GM12865 (cell line): Measurements from ENCODE around the gene STRN4.

Experiments used
- DNase-seq: peaks from one replicate; pipeline ENCODE4 v3.0.0; 2010; ENCODE audit warnings: low read depth
- H3K4me3 ChIP-seq: 2 replicates; pipeline ENCODE4 v1.5.1; 2011; ENCODE audit warnings: mild to moderate bottlenecking, low read depth, low read length, control low read depth
- TF ChIP-seq, protein P1 (sequence below): IDR thresholded peaks from 2 replicates; pipeline ENCODE4 v1.5.1; 2011; ENCODE audit warnings: low read length, control low read depth, low read depth, inconsistent platforms; ENCODE audit not compliant: insufficient read depth; ENCODE audit errors: missing control alignments

STRN4 gene, protein sequence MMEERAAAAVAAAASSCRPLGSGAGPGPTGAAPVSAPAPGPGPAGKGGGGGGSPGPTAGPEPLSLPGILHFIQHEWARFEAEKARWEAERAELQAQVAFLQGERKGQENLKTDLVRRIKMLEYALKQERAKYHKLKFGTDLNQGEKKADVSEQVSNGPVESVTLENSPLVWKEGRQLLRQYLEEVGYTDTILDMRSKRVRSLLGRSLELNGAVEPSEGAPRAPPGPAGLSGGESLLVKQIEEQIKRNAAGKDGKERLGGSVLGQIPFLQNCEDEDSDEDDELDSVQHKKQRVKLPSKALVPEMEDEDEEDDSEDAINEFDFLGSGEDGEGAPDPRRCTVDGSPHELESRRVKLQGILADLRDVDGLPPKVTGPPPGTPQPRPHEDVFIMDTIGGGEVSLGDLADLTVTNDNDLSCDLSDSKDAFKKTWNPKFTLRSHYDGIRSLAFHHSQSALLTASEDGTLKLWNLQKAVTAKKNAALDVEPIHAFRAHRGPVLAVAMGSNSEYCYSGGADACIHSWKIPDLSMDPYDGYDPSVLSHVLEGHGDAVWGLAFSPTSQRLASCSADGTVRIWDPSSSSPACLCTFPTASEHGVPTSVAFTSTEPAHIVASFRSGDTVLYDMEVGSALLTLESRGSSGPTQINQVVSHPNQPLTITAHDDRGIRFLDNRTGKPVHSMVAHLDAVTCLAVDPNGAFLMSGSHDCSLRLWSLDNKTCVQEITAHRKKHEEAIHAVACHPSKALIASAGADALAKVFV

DNA sequence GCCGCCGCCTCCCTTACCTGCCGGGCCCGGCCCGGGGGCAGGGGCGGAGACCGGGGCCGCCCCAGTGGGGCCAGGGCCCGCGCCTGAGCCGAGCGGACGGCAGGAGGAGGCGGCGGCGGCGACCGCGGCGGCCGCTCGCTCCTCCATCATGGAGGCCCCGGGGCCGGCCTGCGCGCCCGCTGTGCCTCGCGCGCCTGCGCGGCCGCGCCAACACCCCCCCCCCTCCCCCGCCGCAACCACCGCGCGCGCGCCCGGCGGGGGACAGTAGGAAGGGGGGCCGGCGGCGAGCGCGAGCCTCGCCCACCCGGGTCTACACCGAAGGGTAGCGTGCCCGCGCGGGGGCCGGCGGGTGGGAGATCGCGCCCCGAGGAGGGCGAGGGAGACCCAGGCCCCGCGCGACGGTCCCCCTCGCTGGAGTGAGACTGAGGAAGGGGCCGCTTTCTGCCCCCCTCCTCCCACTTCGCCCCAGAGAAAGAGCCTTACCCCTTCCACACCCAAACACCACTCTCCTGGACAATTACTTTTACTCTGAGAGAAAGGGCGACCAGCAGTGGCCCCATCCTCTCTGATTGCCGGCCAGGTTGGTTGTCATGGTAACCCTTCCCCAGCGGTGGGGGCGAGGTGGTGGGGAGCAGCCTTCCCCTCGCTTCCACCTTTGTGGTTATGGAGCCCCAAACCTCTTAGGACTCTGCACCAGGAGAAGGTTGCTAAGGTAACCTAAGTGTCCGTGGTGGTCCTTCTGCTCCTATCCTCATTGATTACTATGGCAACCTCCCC is at the start of gene STRN4:
Gene STRN4, minus strand, starts transcription at position 170 of the 777 bp plus-strand sequence. Its CDS starts 20 bp downstream, at position 150.
- TF ChIP-seq, protein P1, sequence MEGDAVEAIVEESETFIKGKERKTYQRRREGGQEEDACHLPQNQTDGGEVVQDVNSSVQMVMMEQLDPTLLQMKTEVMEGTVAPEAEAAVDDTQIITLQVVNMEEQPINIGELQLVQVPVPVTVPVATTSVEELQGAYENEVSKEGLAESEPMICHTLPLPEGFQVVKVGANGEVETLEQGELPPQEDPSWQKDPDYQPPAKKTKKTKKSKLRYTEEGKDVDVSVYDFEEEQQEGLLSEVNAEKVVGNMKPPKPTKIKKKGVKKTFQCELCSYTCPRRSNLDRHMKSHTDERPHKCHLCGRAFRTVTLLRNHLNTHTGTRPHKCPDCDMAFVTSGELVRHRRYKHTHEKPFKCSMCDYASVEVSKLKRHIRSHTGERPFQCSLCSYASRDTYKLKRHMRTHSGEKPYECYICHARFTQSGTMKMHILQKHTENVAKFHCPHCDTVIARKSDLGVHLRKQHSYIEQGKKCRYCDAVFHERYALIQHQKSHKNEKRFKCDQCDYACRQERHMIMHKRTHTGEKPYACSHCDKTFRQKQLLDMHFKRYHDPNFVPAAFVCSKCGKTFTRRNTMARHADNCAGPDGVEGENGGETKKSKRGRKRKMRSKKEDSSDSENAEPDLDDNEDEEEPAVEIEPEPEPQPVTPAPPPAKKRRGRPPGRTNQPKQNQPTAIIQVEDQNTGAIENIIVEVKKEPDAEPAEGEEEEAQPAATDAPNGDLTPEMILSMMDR: no peak
- peak; percentile 66 for DNase-seq
- H3K4me3 ChIP-seq: peak within 1 kb of the TSS; percentile 99

DNA sequence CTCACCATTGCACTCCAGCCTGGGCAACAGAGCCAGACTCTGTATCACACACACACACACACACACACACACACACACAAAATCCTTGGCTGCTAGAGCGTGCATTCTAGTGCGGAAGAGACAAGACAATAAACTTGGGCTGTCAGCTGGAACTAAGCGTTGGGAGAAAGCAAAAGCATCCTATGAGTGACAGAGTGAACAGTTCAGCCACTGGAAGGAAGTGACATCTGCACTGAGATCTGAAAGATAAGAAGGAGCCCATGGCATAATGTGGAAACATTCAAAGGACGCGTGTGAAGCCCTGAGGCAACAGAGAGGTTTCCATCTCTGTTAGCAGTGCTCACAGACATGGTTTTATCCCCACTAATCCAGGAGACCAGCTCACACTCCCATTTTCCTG is 45.7 kb upstream of the STRN4 start:
- no peak overlapping the region for H3K4me3 ChIP-seq

DNA sequence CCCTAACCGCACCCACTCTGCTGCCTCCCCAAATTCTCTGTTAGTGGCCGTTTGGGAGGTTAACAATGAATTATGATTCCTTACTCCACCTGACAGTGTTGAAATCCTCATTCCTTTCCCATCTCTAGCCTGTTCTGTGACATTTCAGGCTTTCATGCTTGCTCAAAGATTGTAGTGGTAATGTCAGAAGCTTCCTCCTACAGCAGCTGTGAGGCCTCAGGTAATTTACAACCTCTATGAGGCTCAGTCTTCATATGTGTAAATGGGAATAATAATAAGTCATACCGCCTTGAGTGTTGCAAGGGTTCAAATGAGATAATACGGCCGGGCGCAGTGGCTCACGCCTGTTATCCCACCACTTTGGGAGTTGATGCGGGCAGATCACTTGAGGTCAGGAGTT is 43.1 kb upstream of the STRN4 start:
- DNase-seq: no peak
- TF ChIP-seq, protein P1: no peak
- no peak overlapping the region for H3K4me3 ChIP-seq

More for the DNA sequence above, 45.7 kb upstream of the STRN4 start:
- DNase-seq: no peak
- TF ChIP-seq, protein P1: no peak

DNA sequence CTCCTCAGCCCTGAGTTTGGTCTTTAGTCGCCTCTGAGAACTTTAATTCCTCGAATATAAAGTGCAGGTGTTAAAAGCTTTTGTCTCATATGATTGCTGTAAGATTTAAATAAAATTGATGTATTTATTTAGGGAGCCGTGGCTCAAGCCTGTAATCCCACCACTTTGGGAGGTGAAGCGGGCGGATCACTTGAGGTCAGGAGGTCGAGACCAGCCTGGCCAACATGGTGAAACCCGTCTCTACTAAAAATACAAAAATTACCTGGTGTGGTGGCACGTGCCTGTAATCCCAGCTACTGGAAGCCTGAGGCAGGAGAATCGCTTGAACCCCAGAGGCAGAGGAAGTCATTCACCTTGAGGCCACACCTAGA is 42.7 kb upstream of the STRN4 start:
- no peak overlapping the region for H3K4me3 ChIP-seq
- DNase-seq: no peak
- TF ChIP-seq, protein P1: no peak

DNA sequence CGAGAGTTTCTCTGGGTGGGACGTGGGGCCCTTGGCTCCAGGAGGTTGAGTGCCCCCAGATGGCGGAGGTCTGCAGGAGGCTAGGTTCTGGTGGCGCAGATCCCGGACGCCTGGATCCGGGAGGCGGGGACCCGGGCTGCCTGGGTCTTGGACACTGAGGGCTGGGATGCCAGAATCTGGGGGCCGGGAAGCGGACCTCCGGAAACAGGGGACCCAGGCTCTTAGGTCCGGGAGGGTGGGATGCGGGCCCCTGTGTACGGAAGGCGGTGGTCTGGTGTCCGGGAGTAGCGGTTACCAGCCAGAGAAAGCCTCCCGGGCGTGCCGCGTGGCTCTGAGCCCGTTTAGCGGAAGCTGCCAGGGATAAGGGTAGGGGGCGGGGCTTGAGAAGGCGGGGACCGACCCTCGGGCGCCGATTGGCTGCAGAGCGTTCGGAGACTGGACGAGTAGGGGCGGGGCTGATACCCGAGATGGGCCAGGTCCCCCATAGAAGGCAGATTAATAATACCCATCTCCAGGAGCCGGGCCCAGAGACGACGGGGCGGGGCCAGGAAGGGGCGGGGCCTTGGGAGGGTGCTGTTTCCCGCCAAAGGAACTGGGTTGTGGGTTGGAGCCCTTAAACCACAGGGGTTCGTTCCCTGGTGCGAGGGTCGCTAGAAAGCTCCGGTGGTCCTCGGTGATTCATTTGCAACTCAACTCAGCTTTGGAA is 42.2 kb upstream of the STRN4 start, which contains the start of gene SLC1A5:
Gene SLC1A5, minus strand, starts transcription at position 333 of the 706 bp plus-strand sequence. CDS start 629 bp downstream, outside the sequence.
- peak within 1 kb of the TSS; percentile 75 for H3K4me3 ChIP-seq
- TF ChIP-seq, protein P1: no peak
- DNase-seq: peak; percentile 98
